ENCODE results near the gene CEP72.
"Not testable (repeated sequence)": the region's sequence is repeated elsewhere in the genome, so short reads cannot be mapped to it uniquely, and the experiment has no call there.

The CEP72 gene

DNA sequence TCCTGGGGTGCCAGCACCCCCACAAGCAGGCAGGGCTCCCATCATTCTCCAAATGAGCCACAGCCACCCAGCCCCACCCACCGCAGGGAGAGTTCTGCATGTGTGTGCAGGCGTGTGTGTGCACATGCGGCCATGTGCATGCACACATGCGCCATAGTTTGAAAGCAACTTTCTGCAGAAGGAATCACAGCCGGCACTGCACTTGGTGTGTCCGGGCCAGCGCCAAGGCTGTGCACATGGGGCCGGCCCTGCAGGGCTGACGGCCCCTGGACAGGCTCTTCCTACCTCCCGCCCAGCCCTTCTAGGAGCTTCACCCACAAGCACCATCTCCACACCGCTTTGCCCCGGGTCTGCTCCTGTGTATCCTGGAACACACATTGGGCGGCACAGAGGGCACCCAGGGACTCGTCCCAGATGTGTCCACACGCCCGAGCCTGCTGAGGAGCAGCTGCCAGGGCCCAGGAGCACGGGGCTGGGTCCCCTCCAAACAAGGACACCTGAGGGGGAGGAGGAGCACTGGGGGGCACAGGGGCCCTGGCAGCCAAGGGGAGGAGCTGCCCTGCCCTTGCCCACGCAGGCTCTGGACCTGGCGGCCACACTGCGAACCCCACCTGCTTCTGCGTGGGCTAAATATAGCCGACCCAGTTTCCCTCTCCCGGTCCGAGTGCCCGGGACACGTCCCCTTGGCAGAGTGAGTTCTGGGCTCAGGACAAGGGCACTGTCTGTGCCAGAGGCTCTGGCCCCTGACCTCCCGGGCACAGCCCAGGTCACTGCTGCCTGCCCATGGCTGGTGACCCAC is 61.9 kb downstream of the CEP72 start:
- no peak for DNase-seq

DNA sequence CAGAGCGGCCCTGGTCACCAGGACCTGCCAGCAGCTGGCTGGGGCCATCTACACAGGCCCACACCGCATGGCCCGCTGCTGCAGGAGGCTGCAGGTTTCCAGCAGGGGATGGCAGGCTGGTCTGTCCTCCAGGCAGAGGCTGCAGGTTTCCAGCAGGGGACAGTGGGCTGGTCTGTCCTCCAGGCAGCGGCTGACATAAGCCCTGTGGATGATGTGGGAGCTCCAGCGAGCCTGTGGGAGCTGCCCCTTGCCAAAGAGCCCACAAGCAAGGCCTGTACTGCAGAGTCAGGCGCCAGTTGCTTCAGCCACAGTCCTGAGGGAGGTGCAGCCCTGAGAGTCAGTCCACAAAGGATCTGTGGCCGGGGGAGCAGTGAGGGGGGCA is 62.5 kb downstream of the CEP72 start:
- no peak for DNase-seq

DNA sequence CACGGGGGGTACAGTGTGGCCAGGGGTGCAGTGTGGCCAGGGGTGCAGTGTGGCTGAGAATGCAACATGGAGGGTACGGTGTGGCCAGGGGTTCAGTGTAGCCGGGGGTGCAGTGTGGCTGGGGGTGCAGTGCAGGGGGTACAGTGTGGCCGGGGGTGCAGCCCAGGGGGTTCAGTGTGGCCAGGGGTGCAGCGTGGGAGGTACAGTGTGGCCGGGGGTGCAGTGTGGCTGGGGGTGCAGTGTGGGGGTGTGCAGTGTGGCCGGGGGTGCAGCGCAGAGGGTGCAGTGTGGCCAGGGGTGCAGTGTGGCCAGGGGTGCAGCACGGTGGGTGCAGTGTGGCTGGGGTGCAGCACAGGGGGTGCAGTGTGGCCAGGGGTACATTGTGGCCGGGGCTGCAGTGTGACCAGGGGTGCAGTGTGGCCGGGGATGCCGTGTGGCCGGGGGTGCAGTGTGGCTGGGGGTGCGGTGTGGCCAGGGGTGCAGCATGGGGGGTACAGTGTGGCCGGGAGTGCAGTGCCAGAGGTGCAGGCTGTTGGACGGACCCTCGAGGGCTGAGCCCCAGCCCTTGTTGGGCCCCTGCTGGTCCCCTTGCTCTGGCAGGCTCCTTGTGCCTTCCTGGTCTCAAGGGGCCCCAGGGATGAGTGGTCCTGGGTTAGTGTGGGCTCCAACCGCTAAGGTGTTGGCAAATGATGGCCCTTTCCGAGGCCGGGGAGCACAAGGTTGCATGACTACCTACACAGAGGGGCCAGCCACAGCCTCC is 63.2 kb downstream of the CEP72 start:
- no peak for DNase-seq

DNA sequence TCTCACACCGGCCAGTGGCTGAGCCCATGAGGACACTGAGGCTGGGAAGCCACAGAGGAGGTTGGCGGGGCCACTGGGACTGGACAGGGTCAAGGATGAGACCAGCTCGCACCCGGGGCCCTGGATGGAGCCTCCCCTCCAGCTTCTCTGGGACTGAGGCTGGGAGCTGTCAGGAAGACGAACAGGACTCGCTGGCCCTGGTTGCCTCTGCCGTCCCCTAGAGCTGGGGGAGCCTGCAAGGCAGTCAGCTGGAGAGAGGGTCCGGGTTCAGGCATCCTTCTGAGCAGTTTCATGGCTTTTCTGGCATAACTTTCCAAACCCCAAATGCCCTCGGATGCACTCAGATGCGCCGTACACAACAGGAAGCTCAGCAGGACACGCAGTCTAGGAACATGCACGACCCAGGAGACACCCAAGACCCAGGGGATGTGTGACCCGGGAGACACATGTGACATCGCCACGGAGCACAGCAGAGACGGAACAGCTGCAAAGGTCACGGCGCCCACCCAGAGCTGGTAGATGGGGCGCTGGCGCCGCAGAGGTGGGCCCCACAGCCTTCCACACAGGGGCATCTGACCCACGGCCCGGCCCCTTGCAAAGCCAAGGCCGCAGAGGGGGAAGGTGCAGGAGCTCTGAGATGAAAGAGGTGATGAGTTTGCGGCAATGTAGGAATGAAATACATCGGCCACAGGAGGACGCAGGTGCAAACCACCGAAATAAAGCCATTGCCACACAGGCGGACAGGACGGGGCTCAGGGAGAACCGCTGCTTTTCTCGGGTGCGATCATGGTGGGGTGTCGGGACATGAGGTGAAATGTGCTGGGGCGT is 63.9 kb downstream of the CEP72 start:
- no peak for DNase-seq

DNA sequence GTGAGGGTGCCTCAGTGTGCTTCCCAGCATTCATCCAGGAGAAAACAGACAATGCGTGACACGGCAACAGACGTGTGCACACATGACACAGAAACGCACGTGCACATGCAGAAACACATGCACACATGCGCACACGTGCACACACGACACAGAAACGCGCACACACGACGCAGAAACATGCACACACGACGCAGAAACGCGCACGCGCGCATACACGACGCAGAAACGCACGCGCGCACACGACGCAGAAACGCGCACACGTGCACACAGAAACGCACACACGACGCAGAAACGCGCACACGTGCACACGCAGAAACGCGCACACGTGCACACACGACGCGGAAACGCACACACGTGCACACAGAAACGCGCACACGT is 64.5 kb downstream of the CEP72 start:
- DNase-seq = no peak

DNA sequence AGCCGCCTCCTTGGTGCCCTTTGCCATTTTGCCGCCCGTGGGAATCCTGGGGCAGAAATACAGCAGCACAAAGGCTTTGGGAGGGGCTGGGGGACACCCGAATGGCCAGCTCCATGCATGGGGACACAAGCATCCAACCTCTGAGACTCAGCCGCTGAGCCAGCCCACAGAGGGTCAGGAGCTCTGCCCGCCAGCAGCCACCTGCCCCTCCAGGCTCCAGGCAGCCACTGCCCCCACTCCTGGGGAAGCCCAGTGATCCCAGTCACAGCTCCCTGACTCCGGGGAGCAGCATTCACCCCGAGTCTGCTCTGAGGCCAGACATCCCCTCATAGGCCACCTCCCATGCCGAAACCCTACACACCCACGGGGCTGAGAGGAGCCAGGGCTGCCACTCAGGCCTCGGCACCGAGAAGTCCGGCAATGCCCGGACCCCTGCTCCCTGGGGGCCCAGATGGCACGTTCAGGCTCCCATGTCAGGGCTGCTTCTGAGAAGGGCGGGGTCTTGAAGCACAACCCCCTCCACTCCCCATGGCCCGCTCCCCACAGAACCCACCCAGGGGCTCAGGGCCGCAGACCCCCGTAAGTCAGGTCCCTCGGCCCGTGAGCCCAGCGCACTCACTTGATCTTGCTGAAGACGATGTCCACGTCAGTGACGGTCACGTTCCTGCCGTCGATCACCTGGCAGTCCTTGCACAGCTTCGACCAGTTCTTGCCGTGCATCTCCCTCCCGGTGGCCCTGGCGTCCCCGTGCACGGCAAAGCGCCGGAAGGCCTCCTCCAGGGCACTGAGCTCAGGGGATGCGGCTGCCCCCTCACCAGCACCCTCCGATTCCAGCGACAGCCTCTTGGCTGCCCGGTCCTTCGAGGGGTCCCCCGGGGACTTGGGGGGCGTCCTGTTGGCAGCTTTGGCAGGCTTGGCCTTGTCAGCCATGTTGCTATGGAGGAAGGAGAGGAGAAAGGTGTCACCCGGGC is 65.3 kb downstream of the CEP72 start:
- DNase-seq = no peak

DNA sequence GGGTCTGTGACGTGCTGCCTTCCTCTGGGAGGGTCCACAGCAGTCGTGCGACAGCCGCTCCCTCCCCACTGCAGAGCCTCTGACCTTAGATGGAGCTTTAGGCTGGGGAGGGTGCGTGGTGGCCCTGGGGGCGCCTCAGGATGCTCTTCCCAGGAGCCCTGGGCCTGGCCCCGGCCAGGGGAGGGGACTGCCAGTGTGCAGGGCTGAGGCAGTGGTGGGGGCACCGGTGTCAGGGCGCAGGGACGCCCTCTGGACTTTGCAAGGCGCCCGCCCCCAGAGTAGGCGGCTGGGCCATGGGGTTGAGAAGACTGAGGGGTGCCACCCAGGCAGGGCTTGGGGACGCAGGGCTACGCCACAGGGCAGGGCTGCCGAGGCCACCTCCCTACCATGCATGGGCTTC is 66.4 kb downstream of the CEP72 start:
- not testable (repeated sequence) for DNase-seq

DNA sequence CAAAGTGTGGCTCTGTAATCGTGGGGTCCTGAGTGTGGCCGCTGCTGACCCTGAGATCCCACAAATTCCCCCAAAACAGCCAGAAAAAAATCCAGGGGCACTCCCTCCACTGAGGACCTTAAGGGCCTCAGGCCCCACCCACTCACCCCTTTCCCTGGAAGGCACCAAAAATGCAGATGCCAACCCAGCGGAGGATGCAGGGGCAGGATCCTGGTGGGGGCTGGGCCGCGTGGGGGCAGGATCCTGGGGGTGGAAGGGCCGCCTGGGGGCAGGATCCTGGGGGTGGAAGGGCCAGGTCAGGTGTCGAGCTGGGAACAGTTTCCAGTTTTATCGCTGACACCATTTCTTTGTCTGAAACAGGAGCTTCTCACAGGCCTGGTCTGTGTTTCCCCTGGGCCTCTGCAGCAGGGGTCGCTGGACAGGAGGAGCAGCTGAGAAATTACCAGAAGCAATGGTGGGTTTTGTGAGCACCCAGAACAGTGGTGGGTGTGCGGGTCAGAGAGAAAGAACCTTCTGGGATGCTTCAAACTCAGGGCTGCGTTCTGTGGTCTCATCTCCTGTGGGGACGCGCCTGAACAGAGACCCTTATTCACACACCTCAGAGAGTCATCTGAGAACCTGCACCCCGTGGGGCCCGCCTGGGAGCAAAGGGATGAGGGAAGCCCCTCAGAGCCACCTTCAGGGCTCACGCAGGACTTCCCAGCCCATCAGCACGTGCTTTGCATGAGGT is 67.2 kb downstream of the CEP72 start:
- DNase-seq = not testable (repeated sequence)

DNA sequence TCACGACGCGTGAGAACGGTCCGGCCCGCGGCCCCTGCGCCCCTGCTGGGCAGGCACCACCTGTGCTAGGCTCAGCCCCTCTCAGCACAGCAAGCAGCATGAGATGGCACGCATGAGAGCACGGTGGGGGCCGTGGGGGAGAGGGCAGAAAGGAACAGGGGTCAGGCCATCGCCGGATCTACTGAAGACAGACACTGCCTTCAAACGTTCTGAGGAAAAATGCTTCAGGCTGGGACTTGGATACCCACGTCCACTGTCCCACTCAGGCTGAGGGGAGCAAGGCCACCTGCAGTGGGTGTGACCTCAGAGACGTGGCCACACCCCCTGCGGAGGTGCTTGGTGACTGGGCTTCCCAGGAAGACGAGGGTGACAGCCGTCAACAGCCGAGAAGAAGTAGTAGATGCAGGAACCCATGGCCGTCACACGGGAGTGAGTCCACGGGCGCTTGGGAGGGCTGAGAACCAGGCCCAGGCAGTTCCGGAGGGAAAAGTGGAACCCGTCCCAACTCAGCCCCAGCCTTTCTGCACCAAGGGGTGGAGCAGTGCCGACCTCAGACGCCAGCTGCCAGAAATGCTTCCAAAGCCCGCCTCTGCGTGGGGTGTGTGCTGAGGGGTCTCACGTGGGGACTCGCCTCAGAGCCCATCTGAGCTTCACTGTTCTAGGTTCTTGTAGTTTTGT is 68.1 kb downstream of the CEP72 start:
- DNase-seq = not testable (repeated sequence)

DNA sequence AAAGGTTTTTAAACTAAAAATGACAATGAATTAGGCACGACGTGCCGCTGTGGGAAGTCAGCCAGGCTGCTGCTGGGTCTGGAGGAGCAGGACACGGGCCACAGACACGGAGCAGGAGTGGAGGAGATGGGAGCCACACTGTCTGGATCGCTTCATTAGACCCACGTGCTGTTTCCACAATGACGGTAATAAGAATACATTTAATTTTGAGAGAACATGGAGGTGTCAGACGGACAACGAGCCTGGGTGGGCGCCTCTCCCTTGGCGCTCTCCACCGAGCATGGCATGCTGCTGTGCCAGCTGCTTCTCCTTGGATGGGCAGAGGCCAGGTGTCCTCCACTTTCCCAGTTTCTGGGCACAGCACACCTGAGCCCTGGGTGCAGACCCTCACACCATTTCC is 68.7 kb downstream of the CEP72 start:
- not testable (repeated sequence) for DNase-seq

DNA sequence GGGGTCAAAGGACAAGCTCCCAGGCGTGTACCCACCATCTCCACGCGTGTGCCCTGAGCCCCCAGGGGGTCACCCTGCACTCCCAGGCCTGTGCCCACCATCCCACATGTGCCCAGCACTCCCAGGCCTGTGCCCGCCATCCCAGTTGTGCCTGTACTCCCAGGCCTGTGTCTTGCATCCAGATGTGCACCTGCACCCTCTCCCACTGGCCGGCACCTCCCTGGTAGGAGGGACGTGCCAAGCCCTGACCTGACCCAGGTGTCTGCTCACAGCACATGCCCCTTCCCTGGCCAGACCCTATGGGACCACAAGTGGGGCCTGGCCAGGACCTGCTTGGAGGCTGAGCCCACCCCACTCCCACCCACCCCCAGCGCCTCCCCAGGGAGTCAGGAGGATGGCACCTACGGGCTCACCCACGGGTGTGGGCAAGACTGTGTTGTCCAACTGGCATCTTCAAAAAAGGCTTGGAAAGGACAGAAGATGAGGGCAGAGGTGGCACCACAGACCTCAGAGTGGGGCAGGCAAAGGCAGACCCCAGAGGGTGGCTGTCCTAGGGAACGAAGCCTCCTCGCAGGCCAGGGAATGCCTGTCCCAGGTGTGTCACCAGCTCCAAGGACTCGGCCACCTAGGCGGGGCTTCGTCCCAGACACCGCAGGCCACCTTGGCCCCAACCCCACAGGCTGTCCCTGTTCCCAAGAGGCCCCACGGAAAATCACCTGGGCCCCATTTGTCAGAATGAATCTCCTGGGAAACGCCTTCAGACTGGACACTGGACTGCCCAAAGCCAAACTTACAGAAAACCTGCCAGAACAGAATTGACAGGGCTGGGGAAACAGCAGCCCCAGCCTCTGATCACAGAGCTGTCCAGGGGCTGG is 69.4 kb downstream of the CEP72 start:
- not testable (repeated sequence) for DNase-seq

DNA sequence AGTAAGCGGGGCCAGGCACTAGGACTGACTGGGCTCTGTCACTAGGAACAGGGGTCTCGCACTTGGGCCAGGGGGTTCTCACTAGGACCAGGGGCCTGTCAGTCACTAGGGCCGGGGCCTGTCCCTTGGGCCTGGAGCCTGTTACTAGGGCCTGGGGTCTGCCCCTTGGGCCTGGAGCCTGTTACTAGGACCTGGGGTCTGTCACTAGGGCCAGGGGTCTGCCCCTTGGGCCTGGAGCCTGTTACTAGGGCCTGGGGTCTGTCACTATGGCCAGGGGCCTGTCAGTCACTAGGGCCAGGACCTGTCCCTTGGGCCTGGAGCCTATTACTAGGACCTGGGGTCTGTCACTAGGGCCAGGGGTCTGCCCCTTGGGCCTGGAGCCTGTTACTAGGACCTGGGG is 70.1 kb downstream of the CEP72 start:
- DNase-seq = not testable (repeated sequence)

DNA sequence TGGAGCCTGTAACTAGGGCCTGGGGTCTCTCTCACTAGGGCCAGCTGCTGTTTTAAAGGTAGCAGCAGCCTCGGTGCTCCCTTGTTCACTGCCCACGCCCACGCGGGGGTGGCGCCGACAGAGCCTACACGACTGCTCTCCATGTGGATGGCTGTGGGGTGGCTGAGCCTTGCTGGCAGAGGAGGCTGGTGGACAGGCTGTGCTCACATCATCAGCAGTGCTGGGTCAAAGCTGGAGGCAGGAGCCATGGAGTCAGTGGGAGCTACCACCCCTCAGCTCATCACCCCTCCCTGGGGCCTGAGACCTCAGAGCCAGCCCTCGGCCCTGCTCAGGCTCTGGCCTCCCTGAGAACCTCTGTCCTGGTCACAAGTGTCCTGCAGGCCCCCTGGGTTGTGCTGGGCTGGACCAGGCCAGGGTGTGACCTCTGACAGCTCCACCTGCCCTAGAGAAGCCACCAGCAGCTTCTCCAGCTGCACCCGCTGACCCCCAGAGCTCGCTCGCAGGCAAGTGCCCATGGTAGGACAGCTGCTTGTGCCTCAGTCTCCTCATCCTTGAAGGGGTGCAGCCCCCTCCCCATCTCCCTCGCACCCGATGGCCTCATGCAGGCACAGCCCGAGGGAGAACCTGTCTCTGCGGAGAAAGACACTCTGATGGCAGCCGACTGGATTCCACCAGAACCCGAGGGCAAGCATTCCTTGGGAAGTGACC is 70.7 kb downstream of the CEP72 start:
- DNase-seq = not testable (repeated sequence)

DNA sequence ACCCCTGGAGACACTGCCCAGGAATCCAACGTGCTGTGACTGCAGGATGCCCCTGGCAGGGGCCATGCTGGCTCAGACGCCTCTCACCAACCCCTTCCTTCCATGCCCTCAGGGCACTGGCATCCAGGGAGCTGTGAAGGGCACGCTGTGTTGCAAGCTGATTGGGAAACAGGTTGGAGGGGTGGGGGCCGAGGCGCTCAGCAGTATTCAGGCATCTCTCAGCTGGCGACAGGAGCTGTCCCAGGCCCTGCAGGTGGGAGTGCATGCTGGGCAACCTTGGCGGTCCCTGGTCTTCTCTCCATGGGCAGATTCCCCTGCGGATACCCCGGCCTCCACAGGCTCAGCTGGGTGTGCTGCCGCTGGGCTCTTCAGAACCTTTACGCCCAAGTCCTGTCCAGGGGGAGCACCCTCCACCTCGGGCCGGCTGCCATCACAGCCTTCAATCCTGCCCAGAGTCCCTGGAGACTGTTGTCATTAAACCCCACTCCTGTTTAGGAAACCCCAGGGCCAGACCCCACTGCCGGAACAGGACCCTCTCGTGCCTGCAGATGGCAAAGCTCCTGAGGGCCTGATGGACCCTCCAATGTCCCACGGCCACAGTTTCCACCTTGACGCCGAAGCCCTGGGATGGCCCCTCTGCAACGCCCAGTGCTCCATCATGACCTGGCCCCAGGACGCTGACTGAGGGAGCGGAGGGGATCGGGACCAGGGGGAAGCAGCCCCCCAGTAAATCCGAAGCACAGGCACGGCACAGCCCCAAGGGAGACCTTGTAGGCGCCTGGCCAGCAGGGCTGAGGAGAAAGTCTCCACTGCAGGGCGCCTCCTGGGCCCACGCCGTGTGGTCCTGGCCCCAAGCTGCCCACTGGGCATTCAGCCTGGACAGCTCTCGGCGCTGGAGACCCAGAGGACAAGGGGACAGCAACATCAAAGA is 71.7 kb downstream of the CEP72 start:
- DNase-seq = no peak

DNA sequence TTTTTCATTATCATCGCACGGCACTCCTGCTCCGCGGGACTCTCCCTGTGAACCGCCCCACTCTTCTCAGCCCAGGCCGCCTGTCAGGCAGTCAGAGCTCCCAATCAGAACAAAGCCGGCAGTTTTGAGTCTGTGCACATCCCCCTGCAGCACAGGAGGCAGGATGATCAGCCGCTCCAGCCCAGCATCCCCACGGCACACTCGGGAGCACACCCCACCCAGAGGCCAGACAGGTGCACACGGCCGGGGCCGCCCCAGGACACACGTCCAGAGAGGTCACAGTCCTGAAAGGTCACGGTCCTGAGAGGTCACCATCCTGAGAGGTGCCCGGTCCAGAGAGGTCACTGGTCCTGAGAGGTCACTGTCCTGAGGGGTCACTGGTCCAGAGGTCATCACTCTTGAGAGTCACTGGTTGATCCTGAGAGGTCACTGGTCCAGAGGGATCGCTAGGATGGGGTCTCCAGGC is 72.6 kb downstream of the CEP72 start:
- DNase-seq = no peak

DNA sequence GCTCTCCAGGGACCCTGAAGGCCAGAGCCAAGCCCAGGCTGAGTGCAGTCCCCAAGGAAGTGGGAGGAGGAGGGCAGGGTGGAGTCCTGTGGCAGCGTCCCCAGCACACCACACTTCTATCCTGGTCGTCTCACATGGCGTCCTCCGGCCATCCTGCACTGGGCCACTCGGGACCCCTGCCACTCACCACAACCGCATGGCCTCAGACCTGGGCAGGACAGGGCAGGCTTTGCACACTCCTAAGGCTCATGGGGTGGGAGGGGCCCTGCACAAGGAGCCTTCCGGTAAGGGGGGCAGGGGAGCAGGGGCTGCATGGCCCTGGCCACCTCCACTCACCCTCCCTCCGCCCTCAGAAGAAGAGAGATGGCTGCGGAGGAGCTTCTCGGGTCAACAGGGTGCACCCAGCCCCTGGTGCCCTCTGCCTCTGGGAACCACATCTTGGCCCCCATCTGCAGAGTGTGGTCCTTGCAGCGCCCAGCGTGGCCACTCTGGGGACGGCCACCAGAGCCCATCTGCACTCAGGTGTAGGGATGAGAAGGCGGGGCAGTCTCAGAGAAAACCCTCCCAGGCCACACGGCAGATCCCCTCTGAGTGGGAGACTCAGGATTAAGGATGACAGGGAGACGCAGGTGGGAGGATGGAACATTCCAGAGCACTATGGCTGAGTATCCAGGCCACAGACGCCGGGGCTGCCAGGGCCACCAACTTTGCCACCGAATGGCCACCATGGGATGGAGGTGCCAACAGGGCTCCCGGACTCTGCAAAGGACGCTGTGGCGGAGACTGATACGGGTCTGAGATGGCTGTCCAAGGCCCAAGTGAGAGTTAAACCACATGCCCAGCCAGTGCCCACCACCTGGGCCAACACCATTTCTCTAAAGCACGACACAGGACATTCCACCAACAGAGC is 73.4 kb downstream of the CEP72 start:
- no peak for DNase-seq

DNA sequence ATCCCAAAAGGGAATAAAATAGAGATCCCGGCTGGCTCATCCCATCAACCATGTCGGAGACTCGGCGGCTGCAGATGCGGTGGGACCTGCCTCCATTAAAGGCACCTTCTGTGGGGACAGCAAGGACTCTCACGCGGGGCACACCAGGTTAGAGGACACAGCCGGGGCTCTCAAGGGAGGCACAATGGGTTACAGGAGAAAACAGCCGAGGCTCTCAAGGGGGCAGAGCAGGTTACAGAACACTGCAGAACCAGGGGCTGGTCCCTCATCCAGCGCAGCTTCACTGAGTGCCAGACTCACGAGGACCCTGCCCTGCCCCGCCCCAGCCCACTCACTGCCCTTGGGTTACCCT is 74.0 kb downstream of the CEP72 start:
- DNase-seq = not testable (repeated sequence)

Measured in EL (cell line).